Epithelial cell of proximal tubule (primary cell): ENCODE measurements around the gene STN1. TPM values are rescaled to one million over a fixed set of nuclear protein-coding genes. Genes with fewer than 3 reads are reported as not detected.

ENCODE experiments used
- DNase-seq: peaks from one replicate; pipeline ENCODE4 v3.0.0-alpha.2; 2011; ENCODE audit warnings: low read depth
- H3K4me3 ChIP-seq: 2 replicates; pipeline ENCODE4 v1.5.1; 2011; ENCODE audit warnings: low read depth, mild to moderate bottlenecking, low read length
- total RNA-seq: library from RNA; depleted of rRNA; stranded (reverse); fragments of >200 nt; gene quantifications from 2 replicates; pipeline ENCODE4 v1.2.3, GENCODE V29; 2015
- TF ChIP-seq, protein P1 (sequence below): conservative IDR thresholded peaks from 2 replicates; pipeline ENCODE4 v1.5.1; 2012; ENCODE audit warnings: low read depth, mild to moderate bottlenecking, low read length

Gene STN1
- total RNA-seq, 1 donor from 2014 or later = 28.2 TPM

DNA sequence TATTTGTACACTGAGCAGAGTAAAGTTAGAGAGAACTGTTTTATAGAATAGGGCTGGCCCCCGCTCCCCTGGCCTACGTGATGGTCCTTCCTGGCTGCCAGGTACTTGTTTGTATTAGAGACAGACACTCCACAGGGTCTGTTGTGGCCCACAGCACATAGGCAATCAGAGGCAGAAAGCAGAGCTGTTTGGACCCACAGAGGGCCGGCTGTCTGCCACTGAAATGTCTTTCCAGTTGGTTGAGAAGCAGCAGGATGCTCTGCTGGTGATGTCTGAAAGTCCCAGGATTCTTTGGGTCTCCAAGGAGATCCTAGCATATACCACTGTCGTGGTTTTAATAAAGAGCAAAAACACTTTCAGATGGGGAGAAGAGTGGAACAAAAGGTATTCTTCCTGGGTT, 5.2 kb downstream of the STN1 start:
- TF ChIP-seq, protein P1, sequence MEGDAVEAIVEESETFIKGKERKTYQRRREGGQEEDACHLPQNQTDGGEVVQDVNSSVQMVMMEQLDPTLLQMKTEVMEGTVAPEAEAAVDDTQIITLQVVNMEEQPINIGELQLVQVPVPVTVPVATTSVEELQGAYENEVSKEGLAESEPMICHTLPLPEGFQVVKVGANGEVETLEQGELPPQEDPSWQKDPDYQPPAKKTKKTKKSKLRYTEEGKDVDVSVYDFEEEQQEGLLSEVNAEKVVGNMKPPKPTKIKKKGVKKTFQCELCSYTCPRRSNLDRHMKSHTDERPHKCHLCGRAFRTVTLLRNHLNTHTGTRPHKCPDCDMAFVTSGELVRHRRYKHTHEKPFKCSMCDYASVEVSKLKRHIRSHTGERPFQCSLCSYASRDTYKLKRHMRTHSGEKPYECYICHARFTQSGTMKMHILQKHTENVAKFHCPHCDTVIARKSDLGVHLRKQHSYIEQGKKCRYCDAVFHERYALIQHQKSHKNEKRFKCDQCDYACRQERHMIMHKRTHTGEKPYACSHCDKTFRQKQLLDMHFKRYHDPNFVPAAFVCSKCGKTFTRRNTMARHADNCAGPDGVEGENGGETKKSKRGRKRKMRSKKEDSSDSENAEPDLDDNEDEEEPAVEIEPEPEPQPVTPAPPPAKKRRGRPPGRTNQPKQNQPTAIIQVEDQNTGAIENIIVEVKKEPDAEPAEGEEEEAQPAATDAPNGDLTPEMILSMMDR = no peak
- no peak for DNase-seq
- H3K4me3 ChIP-seq = no peak overlapping the region

DNA sequence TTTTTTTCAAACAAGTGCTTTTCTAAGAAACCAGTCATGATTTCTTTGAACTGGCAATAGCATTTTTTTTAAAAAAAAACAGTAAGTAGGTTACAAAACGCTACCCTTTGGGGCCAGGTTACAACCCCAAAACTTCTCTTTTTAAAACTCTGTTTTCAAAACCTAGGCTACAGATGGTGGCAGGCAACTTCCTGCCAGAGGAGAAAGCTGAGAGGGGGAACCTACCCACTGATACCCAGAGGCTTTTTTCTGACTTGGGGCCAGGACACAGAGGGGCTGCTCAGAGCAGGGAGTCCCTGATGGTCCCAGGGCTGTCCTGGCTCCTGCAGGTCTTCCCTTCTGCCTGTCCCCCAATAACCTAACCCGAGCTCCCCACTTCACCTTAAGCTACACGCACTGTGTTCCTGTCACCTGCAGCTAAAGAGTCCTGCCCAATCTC, 6.9 kb downstream of the STN1 start:
- TF ChIP-seq, protein P1 = no peak
- H3K4me3 ChIP-seq = no peak overlapping the region
- DNase-seq = no peak

DNA sequence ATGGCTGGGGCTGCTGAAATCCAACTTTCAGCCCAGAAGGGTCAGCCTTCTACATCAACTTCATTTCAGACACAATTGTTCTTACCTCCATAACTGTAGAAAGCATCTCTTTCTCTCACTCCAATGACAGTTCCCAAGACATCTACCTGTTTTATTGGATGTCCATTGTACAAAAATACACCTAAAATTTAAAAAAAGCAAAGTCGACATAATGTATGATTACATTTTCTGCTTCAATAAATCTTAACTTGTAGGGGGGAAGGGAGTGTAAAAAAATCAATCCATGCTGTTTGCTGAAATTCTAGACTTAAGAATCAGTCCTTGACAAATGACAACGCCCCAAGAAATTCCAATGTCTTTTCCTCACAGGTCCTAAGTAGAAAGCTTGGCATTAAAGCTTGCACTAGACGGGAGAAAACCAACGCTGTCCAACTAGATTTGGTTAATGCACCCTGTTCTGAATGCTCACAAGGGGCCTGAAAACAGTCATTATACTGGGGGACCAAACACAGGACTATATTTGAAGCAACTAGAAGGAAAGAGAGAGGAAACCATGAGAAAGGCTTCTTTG, 7.5 kb downstream of the STN1 start:
- no peak overlapping the region for H3K4me3 ChIP-seq
- DNase-seq = no peak
- TF ChIP-seq, protein P1 = no peak

DNA sequence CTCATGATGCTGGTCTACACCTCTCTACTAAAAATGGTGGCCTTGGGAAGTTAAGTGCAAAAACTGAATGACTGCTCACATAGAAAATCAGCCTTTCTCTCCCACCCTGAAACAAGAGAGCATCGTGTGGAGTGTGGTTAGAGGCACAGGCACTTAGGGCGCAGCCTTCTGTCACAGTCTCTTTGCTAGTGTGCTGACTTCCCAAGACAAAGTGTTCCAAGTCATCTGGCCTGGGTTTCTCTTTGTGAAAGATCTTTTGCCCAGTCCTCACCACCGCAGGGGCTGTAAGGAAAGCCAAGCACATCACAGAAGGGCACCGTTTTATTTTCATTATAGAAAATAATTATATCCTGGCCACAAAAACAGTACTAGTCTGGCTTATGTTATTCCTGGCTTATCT, 12.5 kb downstream of the STN1 start:
- no peak for DNase-seq
- TF ChIP-seq, protein P1 = no peak
- H3K4me3 ChIP-seq = no peak overlapping the region

DNA sequence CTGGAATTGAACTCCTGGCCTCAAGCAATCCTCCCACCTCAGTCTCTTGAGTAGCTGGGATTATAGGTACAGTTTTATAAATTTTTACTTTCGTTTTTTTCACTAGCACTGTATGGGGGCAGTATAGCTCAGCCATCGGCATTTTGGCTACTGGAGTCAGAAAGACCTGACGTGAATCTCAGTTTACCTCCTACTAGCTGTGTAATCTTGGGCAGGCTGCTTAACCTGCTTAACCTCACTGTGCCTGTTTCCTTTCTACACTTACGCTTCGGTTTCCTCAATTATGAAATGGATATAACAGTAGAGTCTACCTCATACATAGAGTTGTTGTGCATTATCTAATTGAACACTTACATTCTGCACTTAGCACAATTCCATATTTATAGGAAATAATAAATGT, 16.7 kb downstream of the STN1 start:
- no peak for DNase-seq
- H3K4me3 ChIP-seq = no peak overlapping the region
- TF ChIP-seq, protein P1 = no peak

DNA sequence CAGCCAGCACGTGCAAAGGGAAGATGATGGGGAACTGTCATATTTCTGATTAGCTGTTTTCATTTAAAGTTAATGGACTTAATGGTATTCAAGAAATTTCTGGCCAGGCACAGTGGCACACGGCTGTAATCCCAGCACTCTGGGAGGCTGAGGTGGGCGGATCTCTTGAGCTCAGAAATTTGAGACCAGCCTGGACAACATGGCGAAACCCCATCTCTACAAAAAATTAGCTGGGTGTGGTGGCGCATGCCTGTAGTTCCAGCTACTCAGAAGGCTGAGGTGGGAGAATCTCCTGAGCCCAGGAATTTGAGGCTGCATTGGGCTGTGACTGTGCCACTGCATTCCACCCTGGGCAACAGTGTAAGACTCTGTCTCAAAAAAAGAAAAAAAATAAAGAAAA, 18.7 kb downstream of the STN1 start:
- no peak for DNase-seq
- TF ChIP-seq, protein P1 = no peak

DNA sequence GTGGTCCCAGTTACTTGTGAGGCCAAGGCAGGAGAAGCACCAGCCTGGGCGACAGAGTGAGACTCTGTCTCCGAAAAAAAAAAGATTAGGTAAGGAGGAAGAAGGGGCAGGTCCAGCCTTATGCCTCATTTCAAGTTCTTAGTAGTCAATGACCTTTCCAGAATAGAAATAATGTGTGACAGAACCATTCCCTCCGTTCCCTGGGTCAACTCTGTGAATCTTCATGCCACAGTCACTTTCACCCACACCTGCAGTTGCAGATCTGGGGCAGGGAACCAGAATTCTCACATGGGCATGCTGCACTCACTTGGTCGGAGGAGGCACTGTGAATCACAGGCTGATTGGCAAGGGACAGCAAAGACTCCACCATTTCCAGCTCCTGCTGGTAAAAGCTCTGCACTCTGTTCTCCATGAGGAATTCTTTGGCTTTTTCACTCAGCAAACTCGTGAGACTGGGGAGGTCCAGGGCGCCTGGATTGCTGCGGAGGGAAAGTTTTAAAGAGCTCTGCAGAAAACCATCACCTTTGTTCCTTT, 20.7 kb downstream of the STN1 start:
- no peak overlapping the region for H3K4me3 ChIP-seq
- TF ChIP-seq, protein P1 = no peak
- DNase-seq = no peak

More for the DNA sequence above, 18.7 kb downstream of the STN1 start:
- H3K4me3 ChIP-seq = no peak overlapping the region
